Gastroesophageal sphincter (tissue), 4 donors: ENCODE measurements around the gene RPS6KC1. TPM values are rescaled to one million over a fixed set of nuclear protein-coding genes. Genes with fewer than 3 reads are reported as not detected.
"Not testable (repeated sequence)": the region's sequence is repeated elsewhere in the genome, so short reads cannot be mapped to it uniquely, and the experiment has no call there.

Experiments
- ATAC-seq: fragments of 150-250 bp; one replicate; pipeline ENCODE4 v1.9.1; 2016; ENCODE audit warnings: mild to moderate bottlenecking, moderate library complexity
- H3K27ac ChIP-seq, 4 donors: fragments of 200-600 bp; sonication (generic) in 3 of 4; 1 replicate in 3 of 4; 2 replicates in 1 of 4; pipeline ENCODE4 v1.5.1; 2016 to 2019
- H3K27me3 ChIP-seq: fragments of 200-600 bp; sonication (generic); one replicate; pipeline ENCODE4 v1.5.1; 2019
- H3K36me3 ChIP-seq, 2 donors: fragments of 200-600 bp; sonication (generic); one replicate each; pipeline ENCODE4 v1.5.1; 2019; ENCODE audit warnings: control low read depth in 1 of 2
- H3K4me1 ChIP-seq, 3 donors: fragments of 200-600 bp; sonication (generic); 1 replicate in 2 of 3; 2 replicates in 1 of 3; pipeline ENCODE4 v1.5.1; 2016 to 2019; ENCODE audit warnings: control low read depth in 2 of 3
- H3K4me3 ChIP-seq, 2 donors: fragments of 200-600 bp; sonication (generic); one replicate each; pipeline ENCODE4 v1.5.1; 2019; ENCODE audit warnings: mild to moderate bottlenecking in 1 of 2, moderate library complexity in 1 of 2
- H3K9me3 ChIP-seq, 3 donors: fragments of 200-600 bp; sonication (generic); one replicate each; pipeline ENCODE4 v1.5.1; 2017 to 2019; ENCODE audit warnings: control low read depth in 2 of 3
- CTCF ChIP-seq, 4 experiments: fragments of 200-600 bp in 2 of 4; fragments of 450-650 bp in 2 of 4; sonication (generic) in 1 of 4; IDR thresholded peaks; one replicate each; pipeline ENCODE4 v1.5.1; 2017 to 2019; ENCODE audit warnings: antibody characterized with exemption in 4 of 4, mild to moderate bottlenecking in 2 of 4, moderate library complexity in 2 of 4
- EP300 ChIP-seq: sonication (generic); formaldehyde crosslinking; IDR thresholded peaks from one replicate; pipeline ENCODE4 v1.6.1; 2017; ENCODE audit warnings: antibody characterized with exemption, mild to moderate bottlenecking
- POLR2A ChIP-seq, 2 donors: fragments of 450-650 bp; IDR thresholded peaks; one replicate each; pipeline ENCODE4 v1.6.1; 2017; ENCODE audit warnings: antibody characterized with exemption in 2 of 2, mild to moderate bottlenecking in 2 of 2, moderate library complexity in 1 of 2
- POLR2AphosphoS5 ChIP-seq: sonication (generic); formaldehyde crosslinking; IDR thresholded peaks from one replicate; pipeline ENCODE4 v1.6.1; 2017; ENCODE audit warnings: antibody characterized with exemption
- WGBS, 2 donors: methylation state at CpG; one replicate each; pipeline ENCODE4 v1.1.5; 2018; ENCODE audit warnings: low coverage in 1 of 2; 5-methylcytosine and 5-hydroxymethylcytosine counted together
- total RNA-seq, 4 donors: library from RNA; depleted of rRNA; stranded (reverse); fragments of >200 nt; gene quantifications; one replicate each; pipeline ENCODE4 v1.1.0, GENCODE V29; 2016

RPS6KC1 gene
- total RNA-seq, 4 donors from 2014 or later, result 21.2 to 28.5 (median 23.8) TPM

- no peak for ATAC-seq
- no peaks in the 10 kb centered on the region for H3K9me3 ChIP-seq
- no peak overlapping the region for H3K4me3 ChIP-seq
- 86 to 100% methylated on average over 2 of the region's 2 CpGs for WGBS, 2 donors
- no peaks in the 10 kb centered on the region for H3K27me3 ChIP-seq
- H3K36me3 ChIP-seq, result peaks cover 0 to 7% of the 10 kb centered on the region in 2 donors
- no peak overlapping the region for H3K27ac ChIP-seq
- H3K4me1 ChIP-seq, result peaks cover 0 to 16% (median 0%) of the 10 kb centered on the region in 3 donors
- TF ChIP-seq POLR2AphosphoS5 (no peak), EP300 (no peak), CTCF (IDR thresholded peaks at IDR 0.05) (no peak), POLR2A (IDR thresholded peaks at IDR 0.05) (no peak)
Observed at GRCh38 chr1:213107613-213108012, 56.6 kb downstream of the RPS6KC1 start.

GRCh38 chr1:213110349-213111300, 59.6 kb downstream of the RPS6KC1 start:
- 68 to 75% methylated on average over 4 of the region's 4 CpGs for WGBS, 2 donors
- H3K36me3 ChIP-seq, result peaks cover 0 to 7% of the 10 kb centered on the region in 2 donors
- peaks cover 0 to 16% (median 0%) of the 10 kb centered on the region in 3 donors for H3K4me1 ChIP-seq
- no peaks in the 10 kb centered on the region for H3K27me3 ChIP-seq
- H3K4me3 ChIP-seq, result no peak overlapping the region
- H3K27ac ChIP-seq, result no peak overlapping the region
- TF ChIP-seq CTCF (IDR thresholded peaks at IDR 0.05) (no peak), POLR2A (IDR thresholded peaks at IDR 0.05) (no peak), EP300 (no peak), POLR2AphosphoS5 (no peak)
- no peak for ATAC-seq
- H3K9me3 ChIP-seq, result no peaks in the 10 kb centered on the region

- 83 to 86% methylated on average over 2 of the region's 2 CpGs for WGBS, 2 donors
- peaks cover 0 to 16% (median 0%) of the 10 kb centered on the region in 3 donors for H3K4me1 ChIP-seq
Observed at GRCh38 chr1:213111502-213111901, 60.5 kb downstream of the RPS6KC1 start.

GRCh38 chr1:213112723-213113122, 61.7 kb downstream of the RPS6KC1 start:
- ATAC-seq, H3K9me3 ChIP-seq, H3K4me3 ChIP-seq, H3K27ac ChIP-seq, H3K27me3 ChIP-seq, H3K36me3 ChIP-seq: not testable (repeated sequence)
- peaks cover 0 to 16% (median 0%) of the 10 kb centered on the region in 3 donors for H3K4me1 ChIP-seq
- 93 to 100% methylated on average over 1 to 2 of the region's 3 CpGs for WGBS, 2 donors

More at GRCh38 chr1:213111502-213111901, 60.5 kb downstream of the RPS6KC1 start:
- no peaks in the 10 kb centered on the region for H3K27me3 ChIP-seq
- H3K27ac ChIP-seq, result no peak overlapping the region
- peaks cover 0 to 7% of the 10 kb centered on the region in 2 donors for H3K36me3 ChIP-seq
- H3K9me3 ChIP-seq, result no peaks in the 10 kb centered on the region
- no peak for ATAC-seq
- TF ChIP-seq POLR2AphosphoS5 (no peak), POLR2A (IDR thresholded peaks at IDR 0.05) (no peak), EP300 (no peak), CTCF (IDR thresholded peaks at IDR 0.05) (no peak)
- H3K4me3 ChIP-seq, result no peak overlapping the region

- not testable (repeated sequence) for H3K4me3 ChIP-seq, H3K4me1 ChIP-seq, H3K27me3 ChIP-seq, H3K9me3 ChIP-seq, ATAC-seq, H3K27ac ChIP-seq, H3K36me3 ChIP-seq
- 93 to 97% methylated on average over 4 of the region's 4 CpGs for WGBS, 2 donors
Observed at GRCh38 chr1:213117699-213118180, 66.7 kb downstream of the RPS6KC1 start.

GRCh38 chr1:213119794-213120193, 68.8 kb downstream of the RPS6KC1 start:
- Histone ChIP-seq H3K9me3 (no peaks in the 10 kb centered on the region), H3K4me3 (no peak overlapping the region), H3K27ac (no peak overlapping the region), H3K36me3 (peaks cover 0 to 5% of the 10 kb centered on the region in 2 donors), H3K4me1 (peaks cover 0 to 4% (median 0%) of the 10 kb centered on the region in 3 donors), H3K27me3 (no peaks in the 10 kb centered on the region)
- TF ChIP-seq POLR2AphosphoS5, result no peak
- TF ChIP-seq EP300, result no peak
- no peak for TF ChIP-seq POLR2A (IDR thresholded peaks at IDR 0.05)
- no peak for TF ChIP-seq CTCF (IDR thresholded peaks at IDR 0.05)
- ATAC-seq, result no peak
- WGBS, 2 donors, result 85 to 93% methylated on average over 2 of the region's 2 CpGs
